ENCODE data around the gene VPS13A. TPM values are rescaled to one million over a fixed set of nuclear protein-coding genes. Genes with fewer than 3 reads are reported as not detected.

VPS13A gene
- total and polyA plus RNA-seq, 9 of the 15 experiments (the other 6 are each of a cell fraction or from before 2014, with no cell fraction given) = 5.6 to 29.9 (median 14.7) TPM

GRCh38 chr9:77183581-77183980, 6.2 kb downstream of the VPS13A start:
- Histone ChIP-seq H3K4me2 (ENCODE audit: insufficient read depth, low read length) (no peak overlapping the region), H3K4me1 (replicated peaks in 1 of 2; ENCODE audit: control insufficient read depth in 2 of 2, insufficient read depth in 2 of 2, low read length in 2 of 2) (peaks cover 0 to 5% of the 10 kb centered on the region in 2 experiments; a peak in 2 of 5 replicates), H2AFZ (ENCODE audit: low read depth, low read length) (no peak overlapping the region), H3K27ac (ENCODE audit: extremely low read depth, low read depth, low read length) (no peak overlapping the region), H3K9ac (ENCODE audit: insufficient read depth in 1 of 2, low read depth in 2 of 2, low read length in 2 of 2) (no peak overlapping the region), H4K20me1 (replicated peaks; ENCODE audit: control insufficient read depth, insufficient read depth, low read length) (no peaks in the 10 kb centered on the region), H3K9me1 (ENCODE audit: control insufficient read depth, insufficient read depth, low read length) (no peaks in the 10 kb centered on the region), H3K27me3 (ENCODE audit: control insufficient read depth in 2 of 2, insufficient read depth in 2 of 2, low read length in 2 of 2) (no peaks in the 10 kb centered on the region), H3K4me3 (no peak overlapping the region), H3K9me3 (replicated peaks; ENCODE audit: control insufficient read depth, insufficient read depth, low read depth, low read length) (no peaks in the 10 kb centered on the region), H3K36me3 (ENCODE audit: control insufficient read depth, insufficient read depth, low read length) (no peaks in the 10 kb centered on the region), H3K79me2 (ENCODE audit: control insufficient read depth, insufficient read depth, low read length) (peaks cover 96% of the 10 kb centered on the region)
- no peak for TF ChIP-seq ZNF354B (CRISPR knock-in tag; IDR thresholded peaks at IDR 0.05)
- TF ChIP-seq KLF16 (IDR thresholded peaks at IDR 0.05) = no peak
- no peak for TF ChIP-seq LARP7 (IDR thresholded peaks at IDR 0.05)
- TF ChIP-seq NFE2L1 (tag; IDR thresholded peaks at IDR 0.05; ENCODE audit: borderline replicate concordance, low read depth) = no peak
- TF ChIP-seq, protein P1, sequence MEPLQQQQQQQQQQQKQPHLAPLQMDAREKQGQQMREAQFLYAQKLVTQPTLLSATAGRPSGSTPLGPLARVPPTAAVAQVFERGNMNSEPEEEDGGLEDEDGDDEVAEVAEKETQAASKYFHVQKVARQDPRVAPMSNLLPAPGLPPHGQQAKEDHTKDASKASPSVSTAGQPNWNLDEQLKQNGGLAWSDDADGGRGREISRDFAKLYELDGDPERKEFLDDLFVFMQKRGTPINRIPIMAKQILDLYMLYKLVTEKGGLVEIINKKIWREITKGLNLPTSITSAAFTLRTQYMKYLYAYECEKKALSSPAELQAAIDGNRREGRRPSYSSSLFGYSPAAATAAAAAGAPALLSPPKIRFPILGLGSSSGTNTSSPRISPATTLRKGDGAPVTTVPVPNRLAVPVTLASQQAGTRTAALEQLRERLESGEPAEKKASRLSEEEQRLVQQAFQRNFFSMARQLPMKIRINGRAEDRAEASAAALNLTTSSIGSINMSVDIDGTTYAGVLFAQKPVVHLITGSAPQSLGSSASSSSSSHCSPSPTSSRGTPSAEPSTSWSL (CRISPR knock-in tag; IDR thresholded peaks at IDR 0.05; ENCODE audit: borderline replicate concordance) = no peak
- TF ChIP-seq MYBL2 (IDR thresholded peaks at IDR 0.05; ENCODE audit: low read depth) = no peak
- TF ChIP-seq MYBL2 (CRISPR knock-in tag; IDR thresholded peaks at IDR 0.05; ENCODE audit: borderline replicate concordance) = no peak
- TF ChIP-seq PPARD (CRISPR knock-in tag; IDR thresholded peaks at IDR 0.05) = no peak
- no peak for TF ChIP-seq BRCA1 (IDR thresholded peaks at IDR 0.05)
- TF ChIP-seq BRCA1 (CRISPR knock-in tag; IDR thresholded peaks at IDR 0.05) = no peak
- no peak for TF ChIP-seq ETV6 (IDR thresholded peaks at IDR 0.05; ENCODE audit: borderline replicate concordance in 1 of 2, low read depth in 2 of 2, low read length in 1 of 2)
- no peak for TF ChIP-seq ETV6 (CRISPR knock-in tag; IDR thresholded peaks at IDR 0.05; ENCODE audit: borderline replicate concordance)
- TF ChIP-seq, protein P2, sequence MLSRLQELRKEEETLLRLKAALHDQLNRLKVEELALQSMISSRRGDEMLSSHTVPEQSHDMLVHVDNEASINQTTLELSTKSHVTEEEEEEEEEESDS (CRISPR knock-in tag; IDR thresholded peaks at IDR 0.05) = no peak
- no peak for TF ChIP-seq RAD51 (IDR thresholded peaks at IDR 0.05; ENCODE audit: borderline replicate concordance, low read depth)
- TF ChIP-seq SMAD3 (CRISPR knock-in tag; conservative IDR thresholded peaks at IDR 0.05) = no peak
- no peak for TF ChIP-seq FIP1L1 (IDR thresholded peaks at IDR 0.05; ENCODE audit: low read depth, low read length, poor library complexity, severe bottlenecking)
- no TSS peak for BruUV-seq (replicated peaks)
- ATAC-seq = no peak
- in situ Hi-C loops (cut with MboI) (no loop called here), intact Hi-C loops (cut with micrococcal nuclease) (no loop called here)
- FAIRE-seq = no peak
- DNase-seq (ENCODE audit: extremely low read depth in 1 of 4, low spot score in 3 of 4) = no peak
- ChIA-PET CTCF (ENCODE audit: low intra/inter-chr PET ratio) (no interaction called here), POLR2A (no interaction called here)

All from K562 (cell line).